ENCODE results near the gene PGAP2. TPM values are rescaled to one million over a fixed set of nuclear protein-coding genes. Genes with fewer than 3 reads are reported as not detected.
"Not testable (repeated sequence)": the region's sequence is repeated elsewhere in the genome, so short reads cannot be mapped to it uniquely, and the experiment has no call there.

Gene PGAP2
- total RNA-seq, 1 donor from 2014 or later, result 22.4 TPM

DNA sequence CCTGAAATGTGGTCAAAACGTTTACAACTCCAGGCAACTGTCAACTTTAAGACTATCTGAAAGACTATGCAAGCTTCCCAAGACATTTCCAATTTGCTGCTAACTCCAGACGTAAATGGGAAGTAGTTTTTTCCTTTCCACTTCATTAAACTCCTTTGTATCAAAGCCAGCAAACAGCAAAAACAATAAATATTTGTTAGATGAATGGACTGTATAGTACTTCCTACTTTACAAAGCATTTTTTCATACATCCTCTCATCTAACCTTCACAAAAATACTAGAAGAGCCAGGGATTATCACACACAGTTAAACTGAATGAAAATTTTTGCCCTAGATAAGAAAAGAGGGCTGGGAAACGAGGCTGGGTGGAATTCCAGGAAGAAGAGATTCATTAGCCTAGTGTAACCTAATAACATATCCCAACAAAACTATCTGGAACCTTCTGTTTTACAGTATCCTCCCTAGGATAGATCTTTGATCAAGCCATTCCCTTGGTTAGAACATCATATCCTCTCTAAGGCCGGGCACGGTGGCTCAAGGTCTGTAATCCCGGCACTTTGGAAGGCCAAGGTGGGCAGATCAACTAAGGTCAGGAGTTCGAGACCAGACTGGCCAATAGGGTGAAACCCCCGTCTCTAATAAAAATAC lies 21.5 kb upstream of the PGAP2 start:
- Histone ChIP-seq H2AFZ (ENCODE audit: low read depth, low read length) (no peak overlapping the region), H3K36me3 (ENCODE audit: insufficient read depth, low read length) (no peaks in the 10 kb centered on the region), H3K9me3 (ENCODE audit: insufficient read depth, low read depth, low read length) (no peaks in the 10 kb centered on the region), H3K79me2 (ENCODE audit: insufficient read depth, low read length) (peaks cover 100% of the 10 kb centered on the region), H3K27ac (ENCODE audit: low read depth, low read length) (no peak overlapping the region), H3K4me1 (ENCODE audit: insufficient read depth, low read length) (peaks cover 6% of the 10 kb centered on the region), H3K4me2 (ENCODE audit: low read length) (peak overlapping the region; percentile 40), H4K20me1 (ENCODE audit: insufficient read depth, low read length) (peaks cover 87% of the 10 kb centered on the region), H3K9ac (ENCODE audit: low read length) (no peak overlapping the region), H3K4me3 (ENCODE audit: insufficient read depth, low read depth, low read length) (no peak overlapping the region), H3K27me3 (ENCODE audit: insufficient read depth, low read length) (no peaks in the 10 kb centered on the region)
- DNase-seq (ENCODE audit: low read depth) (peak; percentile 58), FAIRE-seq (peak; percentile 32)
- TF ChIP-seq CTCF (IDR thresholded peaks at IDR 0.05; ENCODE audit: insufficient read depth, low read depth, low read length), result no peak
- TF ChIP-seq EZH2 (IDR thresholded peaks at IDR 0.05; ENCODE audit: insufficient read depth, low read length), result no peak
- H3K36me3 Mint-ChIP-seq (ENCODE audit: low read depth, unreplicated experiment), result peaks cover 5% of the 10 kb centered on the region
- peaks cover 2% of the 10 kb centered on the region for H3K4me1 Mint-ChIP-seq (ENCODE audit: low read depth, unreplicated experiment)
- peak overlapping the region; percentile 9 for H3K27ac Mint-ChIP-seq (ENCODE audit: unreplicated experiment)
- H3K4me3 Mint-ChIP-seq (ENCODE audit: unreplicated experiment), result no peak overlapping the region
- no peaks in the 10 kb centered on the region for H3K27me3 Mint-ChIP-seq (ENCODE audit: low read depth, unreplicated experiment)
- H3K9me3 Mint-ChIP-seq (ENCODE audit: unreplicated experiment), result no peaks in the 10 kb centered on the region

- not testable (repeated sequence) for H3K36me3 Mint-ChIP-seq (ENCODE audit: low read depth, unreplicated experiment); H3K27me3 Mint-ChIP-seq (ENCODE audit: low read depth, unreplicated experiment); H3K9me3 ChIP-seq (ENCODE audit: insufficient read depth, low read depth, low read length); H3K9ac ChIP-seq (ENCODE audit: low read length); H3K4me3 ChIP-seq (ENCODE audit: insufficient read depth, low read depth, low read length); H3K27me3 ChIP-seq (ENCODE audit: insufficient read depth, low read length); H3K9me3 Mint-ChIP-seq (ENCODE audit: unreplicated experiment); H3K27ac Mint-ChIP-seq (ENCODE audit: unreplicated experiment); H3K4me1 Mint-ChIP-seq (ENCODE audit: low read depth, unreplicated experiment); H2AFZ ChIP-seq (ENCODE audit: low read depth, low read length); FAIRE-seq; H3K27ac ChIP-seq (ENCODE audit: low read depth, low read length); DNase-seq (ENCODE audit: low read depth)
- H3K79me2 ChIP-seq (ENCODE audit: insufficient read depth, low read length), result peaks cover 80% of the 10 kb centered on the region
- peaks cover 15% of the 10 kb centered on the region for H3K4me1 ChIP-seq (ENCODE audit: insufficient read depth, low read length)
- H3K4me2 ChIP-seq (ENCODE audit: low read length), result peak overlapping the region; percentile 14
- peaks cover 14% of the 10 kb centered on the region for H3K36me3 ChIP-seq (ENCODE audit: insufficient read depth, low read length)
- peaks cover 63% of the 10 kb centered on the region for H4K20me1 ChIP-seq (ENCODE audit: insufficient read depth, low read length)
- peak overlapping the region; percentile 54 for H3K4me3 Mint-ChIP-seq (ENCODE audit: unreplicated experiment)
These were observed 14.0 kb upstream of the PGAP2 start for GRCh38 chr11:3794387-3794786.

- H3K9me3 ChIP-seq (ENCODE audit: insufficient read depth, low read depth, low read length), result no peaks in the 10 kb centered on the region
- no peak for TF ChIP-seq CTCF (IDR thresholded peaks at IDR 0.05; ENCODE audit: insufficient read depth, low read depth, low read length)
- no peak for TF ChIP-seq EZH2 (IDR thresholded peaks at IDR 0.05; ENCODE audit: insufficient read depth, low read length)
- H3K9me3 Mint-ChIP-seq (ENCODE audit: unreplicated experiment), result peaks cover 3% of the 10 kb centered on the region
- H3K4me3 ChIP-seq (ENCODE audit: insufficient read depth, low read depth, low read length), result peak overlapping the region; percentile 92
- no peak overlapping the region for H3K27ac Mint-ChIP-seq (ENCODE audit: unreplicated experiment)
- peaks cover 8% of the 10 kb centered on the region for H3K4me1 Mint-ChIP-seq (ENCODE audit: low read depth, unreplicated experiment)
- peaks cover 15% of the 10 kb centered on the region for H3K4me1 ChIP-seq (ENCODE audit: insufficient read depth, low read length)
- H3K36me3 ChIP-seq (ENCODE audit: insufficient read depth, low read length), result peaks cover 14% of the 10 kb centered on the region
- peaks cover 55% of the 10 kb centered on the region for H4K20me1 ChIP-seq (ENCODE audit: insufficient read depth, low read length)
- no peaks in the 10 kb centered on the region for H3K27me3 Mint-ChIP-seq (ENCODE audit: low read depth, unreplicated experiment)
- peak overlapping the region; percentile 96 for H3K4me2 ChIP-seq (ENCODE audit: low read length)
- H3K36me3 Mint-ChIP-seq (ENCODE audit: low read depth, unreplicated experiment), result peaks cover 9% of the 10 kb centered on the region
- peaks cover 70% of the 10 kb centered on the region for H3K79me2 ChIP-seq (ENCODE audit: insufficient read depth, low read length)
- no peak for FAIRE-seq
- no peak overlapping the region for H3K27ac ChIP-seq (ENCODE audit: low read depth, low read length)
- H2AFZ ChIP-seq (ENCODE audit: low read depth, low read length), result no peak overlapping the region
- H3K9ac ChIP-seq (ENCODE audit: low read length), result peak overlapping the region; percentile 97
- no peaks in the 10 kb centered on the region for H3K27me3 ChIP-seq (ENCODE audit: insufficient read depth, low read length)
- peak overlapping the region; percentile 99 for H3K4me3 Mint-ChIP-seq (ENCODE audit: unreplicated experiment)
- DNase-seq (ENCODE audit: low read depth), result no peak
These were observed 13.0 kb upstream of the PGAP2 start for GRCh38 chr11:3795131-3796001.

Measured in astrocyte (in vitro differentiated cells and primary cell).